Measurements from ENCODE around the gene CCDC88A.
"Not testable (repeated sequence)": the region's sequence is repeated elsewhere in the genome, so short reads cannot be mapped to it uniquely, and the experiment has no call there.

The CCDC88A gene

DNA sequence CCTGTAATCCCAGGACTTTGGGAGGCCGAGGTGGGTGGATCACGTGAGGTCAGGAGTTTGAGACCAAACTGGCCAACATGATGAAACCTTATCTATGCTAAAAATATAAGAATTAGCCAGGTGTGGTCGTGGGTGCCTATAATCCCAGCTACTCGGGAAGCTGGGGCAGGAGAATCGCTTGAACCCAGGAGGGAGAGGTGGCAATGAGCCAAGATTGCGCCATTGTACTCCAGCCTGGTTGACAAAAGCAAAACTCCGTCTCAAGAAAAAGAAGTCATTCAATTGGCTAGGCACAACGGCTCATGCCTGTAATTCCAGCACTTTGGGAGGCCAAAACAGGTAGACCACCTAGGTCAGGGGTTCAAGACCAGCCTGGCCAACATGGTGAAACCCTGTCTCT lies 178.1 kb downstream of the CCDC88A start:
- not testable (repeated sequence) for DNase-seq (ENCODE audit: low spot score); FAIRE-seq

DNA sequence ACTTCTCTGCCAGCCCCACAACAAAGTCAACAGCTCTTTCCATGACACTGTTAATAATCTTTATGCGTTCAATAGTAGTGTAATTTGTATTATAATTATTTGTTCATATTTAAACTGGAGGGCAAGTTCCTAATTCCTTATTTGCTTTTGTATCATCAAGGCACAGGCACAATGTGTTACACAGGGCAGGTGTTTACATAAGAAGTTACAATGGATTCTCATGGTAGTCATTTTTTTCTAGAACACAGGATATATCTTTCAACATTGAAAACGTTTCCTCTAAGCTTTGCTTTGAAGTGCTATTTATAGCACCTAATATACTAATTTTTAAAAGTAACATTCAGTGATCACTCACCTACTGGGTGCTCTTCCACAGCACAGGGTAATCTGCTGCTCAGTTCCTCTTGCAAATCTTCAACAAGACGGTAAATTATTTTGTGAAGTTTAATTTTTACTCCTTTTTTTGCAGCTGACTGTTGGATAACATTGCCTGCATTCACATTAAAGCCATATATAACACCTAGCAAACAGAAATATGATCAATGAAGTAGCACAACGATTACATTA lies 179.9 kb downstream of the CCDC88A start:
- no peak for FAIRE-seq

More for the DNA sequence above, 179.9 kb downstream of the CCDC88A start:
- DNase-seq (ENCODE audit: low spot score), result no peak

Measured in urothelium cell line (cell line).